SK-N-MC (cell line): ENCODE results near the gene MINDY4.

Experiments
- DNase-seq: peaks from one replicate; pipeline ENCODE4 v3.0.0-alpha.2; 2011; ENCODE audit warnings: low read depth, low spot score
- H3K27ac ChIP-seq: fragments of 200-600 bp; sonication (generic); 2 replicates; pipeline ENCODE4 v1.5.1; 2016; ENCODE audit warnings: mixed run types
- H3K36me3 ChIP-seq: fragments of 200-600 bp; sonication (generic); 2 replicates; pipeline ENCODE4 v1.6.1; 2017; ENCODE audit warnings: antibody characterized with exemption, low read length, mixed read lengths; ENCODE audit not compliant: insufficient read depth
- H3K4me3 ChIP-seq: fragments of 200-600 bp; sonication (generic); 2 replicates; pipeline ENCODE4 v1.5.1; 2016
- H3K9ac ChIP-seq: fragments of 200-600 bp; sonication (generic); 2 replicates; pipeline ENCODE4 v1.8.0; 2017; ENCODE audit warnings: mixed run types, mixed read lengths; ENCODE audit not compliant: insufficient read length
- H3K9me3 ChIP-seq: fragments of 200-600 bp; sonication (generic); 2 replicates; pipeline ENCODE4 v1.6.1; 2017; ENCODE audit warnings: low read depth, mild to moderate bottlenecking, antibody characterized with exemption, low read length, moderate library complexity, mixed read lengths
- EZH2 ChIP-seq: fragments of 200-600 bp; sonication (generic); IDR thresholded peaks from one replicate; pipeline ENCODE4 v1.6.1; 2017; ENCODE audit warnings: antibody characterized with exemption
- FOXP2 ChIP-seq: optimal IDR thresholded peaks from 2 replicates; pipeline ENCODE3; 2011; ENCODE audit warnings: mild to moderate bottlenecking, moderate library complexity; ENCODE audit not compliant: insufficient read depth; ENCODE audit errors: extremely low read length, control extremely low read depth
- POLR2AphosphoS5 ChIP-seq: IDR thresholded peaks from 2 replicates; pipeline ENCODE4 v1.6.1; 2012; ENCODE audit warnings: mild to moderate bottlenecking, low read depth, low read length, borderline replicate concordance

MINDY4 gene

GRCh38 chr7:30738026-30738915 lies 32.9 kb upstream of the MINDY4 start:
- no peak for DNase-seq
- Histone ChIP-seq H3K9ac (no peak overlapping the region), H3K27ac (no peak overlapping the region), H3K9me3 (no peaks in the 10 kb centered on the region), H3K36me3 (no peaks in the 10 kb centered on the region), H3K4me3 (no peak overlapping the region)
- no peak for TF ChIP-seq POLR2AphosphoS5
- no peak for TF ChIP-seq FOXP2
- TF ChIP-seq EZH2, result no peak

- no peak for DNase-seq
- no peak for TF ChIP-seq FOXP2
- TF ChIP-seq POLR2AphosphoS5, result no peak
- TF ChIP-seq EZH2, result no peak
- Histone ChIP-seq H3K36me3 (no peaks in the 10 kb centered on the region), H3K4me3 (no peak overlapping the region), H3K9ac (no peak overlapping the region), H3K9me3 (no peaks in the 10 kb centered on the region), H3K27ac (no peak overlapping the region)
Measured at GRCh38 chr7:30739691-30740090, 31.5 kb upstream of the MINDY4 start.

GRCh38 chr7:30740417-30741181 lies 30.6 kb upstream of the MINDY4 start:
- H3K27ac ChIP-seq, result no peak overlapping the region
- no peaks in the 10 kb centered on the region for H3K9me3 ChIP-seq
- no peak overlapping the region for H3K9ac ChIP-seq
- DNase-seq, result no peak
- H3K36me3 ChIP-seq, result no peaks in the 10 kb centered on the region
- no peak overlapping the region for H3K4me3 ChIP-seq
- TF ChIP-seq FOXP2, result no peak
- TF ChIP-seq POLR2AphosphoS5, result no peak
- TF ChIP-seq EZH2, result no peak

DNA sequence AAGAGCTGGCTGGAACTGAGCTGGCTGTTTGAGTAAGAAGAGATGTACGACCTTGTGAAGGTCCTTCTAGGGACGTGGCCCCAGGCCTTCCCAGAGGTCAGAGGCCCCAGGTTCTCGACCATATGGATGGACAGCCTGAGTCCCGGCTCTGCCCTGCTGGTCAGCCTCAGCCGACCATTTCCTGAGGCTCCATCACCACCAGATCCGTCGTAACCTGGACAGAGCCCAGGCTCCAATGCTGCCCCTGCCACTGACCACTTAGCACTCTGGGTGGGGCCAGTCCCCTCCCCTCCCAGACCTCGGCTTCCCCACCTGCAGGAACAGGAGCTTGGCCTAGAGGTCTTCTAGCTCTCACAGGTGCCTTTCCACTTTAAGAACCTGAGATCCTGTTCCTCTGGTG lies 29.9 kb upstream of the MINDY4 start:
- Histone ChIP-seq H3K27ac (no peak overlapping the region), H3K9ac (no peak overlapping the region), H3K9me3 (no peaks in the 10 kb centered on the region), H3K36me3 (no peaks in the 10 kb centered on the region), H3K4me3 (no peak overlapping the region)
- TF ChIP-seq FOXP2 (no peak), EZH2 (no peak), POLR2AphosphoS5 (no peak)
- DNase-seq, result no peak

- no peak for DNase-seq
Measured at GRCh38 chr7:30743371-30744074, 27.7 kb upstream of the MINDY4 start.

DNA sequence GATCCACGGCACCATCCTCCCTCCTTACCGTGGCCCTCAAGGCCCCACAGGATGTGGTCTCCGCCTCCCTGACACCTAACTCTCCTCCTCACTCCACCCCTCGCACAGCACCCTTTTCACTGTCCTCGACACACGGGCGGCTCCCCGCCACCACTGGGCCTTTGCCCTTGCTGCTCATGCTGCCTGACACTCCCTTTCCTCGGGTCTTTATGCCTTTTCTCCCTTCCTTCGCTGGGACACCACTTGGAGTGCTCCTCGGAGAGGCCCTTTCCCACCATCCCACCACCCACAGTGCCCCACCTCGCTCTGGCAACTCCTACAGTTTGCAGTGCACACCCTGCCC lies 27.2 kb upstream of the MINDY4 start:
- Histone ChIP-seq H3K9me3 (no peaks in the 10 kb centered on the region), H3K9ac (no peak overlapping the region), H3K36me3 (no peaks in the 10 kb centered on the region), H3K27ac (no peak overlapping the region), H3K4me3 (no peak overlapping the region)
- DNase-seq, result no peak
- TF ChIP-seq FOXP2 (no peak), EZH2 (no peak), POLR2AphosphoS5 (no peak)

More at GRCh38 chr7:30743371-30744074, 27.7 kb upstream of the MINDY4 start:
- Histone ChIP-seq H3K36me3 (no peaks in the 10 kb centered on the region), H3K4me3 (no peak overlapping the region), H3K9ac (no peak overlapping the region), H3K9me3 (no peaks in the 10 kb centered on the region), H3K27ac (no peak overlapping the region)
- TF ChIP-seq POLR2AphosphoS5, result no peak
- TF ChIP-seq FOXP2, result no peak
- no peak for TF ChIP-seq EZH2

DNA sequence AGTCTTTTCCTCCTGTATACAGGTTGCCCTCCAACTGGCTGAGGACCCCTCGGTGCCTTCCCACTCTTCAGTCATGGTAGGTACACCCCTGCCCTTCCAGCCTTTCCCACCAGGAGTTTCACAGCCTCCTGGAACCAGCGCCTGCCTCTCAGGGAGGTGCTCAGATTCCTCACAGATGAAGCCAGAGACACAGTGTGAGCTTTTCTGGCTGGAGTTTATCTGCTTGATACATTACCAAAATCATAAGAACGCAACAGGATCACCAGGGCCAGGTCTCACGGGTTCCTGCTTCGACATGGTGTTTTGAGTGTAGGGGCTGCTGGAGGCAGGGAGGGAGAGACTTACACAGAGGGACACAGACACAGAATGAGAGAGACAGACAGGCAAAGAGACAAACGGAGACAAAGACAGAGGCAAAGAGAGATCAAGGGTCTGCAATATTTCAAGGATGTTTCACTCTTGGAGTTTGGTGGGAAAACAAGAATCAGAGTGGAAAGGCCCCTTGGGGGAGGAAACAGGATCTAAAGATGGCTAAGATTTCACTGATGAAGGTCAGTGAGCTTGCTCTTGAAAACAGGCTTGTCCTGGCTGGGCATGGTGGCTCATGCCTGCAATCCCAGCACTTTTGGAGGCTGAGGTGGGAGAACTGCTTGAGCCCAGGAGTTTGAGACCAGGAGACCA lies 25.8 kb upstream of the MINDY4 start:
- no peak for DNase-seq
- no peak overlapping the region for H3K4me3 ChIP-seq
- H3K27ac ChIP-seq, result no peak overlapping the region
- H3K36me3 ChIP-seq, result no peaks in the 10 kb centered on the region
- H3K9ac ChIP-seq, result no peak overlapping the region
- H3K9me3 ChIP-seq, result no peaks in the 10 kb centered on the region
- TF ChIP-seq EZH2, result no peak
- no peak for TF ChIP-seq POLR2AphosphoS5
- no peak for TF ChIP-seq FOXP2

- H3K4me3 ChIP-seq, result no peak overlapping the region
- no peak overlapping the region for H3K27ac ChIP-seq
Measured at GRCh38 chr7:30750010-30750409, 21.2 kb upstream of the MINDY4 start.

More at GRCh38 chr7:30750010-30750409, 21.2 kb upstream of the MINDY4 start:
- no peak for DNase-seq
- Histone ChIP-seq H3K9me3 (no peaks in the 10 kb centered on the region), H3K9ac (no peak overlapping the region), H3K36me3 (no peaks in the 10 kb centered on the region)
- TF ChIP-seq FOXP2 (no peak), EZH2 (no peak), POLR2AphosphoS5 (no peak)
